ENCODE results near the gene AGAP1. TPM values are rescaled to one million over a fixed set of nuclear protein-coding genes. Genes with fewer than 3 reads are reported as not detected.
"Not testable (repeated sequence)": the region's sequence is repeated elsewhere in the genome, so short reads cannot be mapped to it uniquely, and the experiment has no call there.

Gene AGAP1
- total RNA-seq, 1 donor from 2014 or later, result 44.0 TPM

- no peak overlapping the region for H3K4me3 Mint-ChIP-seq
- TF ChIP-seq CTCF (IDR thresholded peaks at IDR 0.05; ENCODE audit: unreplicated experiment), result no peak
- no peaks in the 10 kb centered on the region for H3K36me3 Mint-ChIP-seq
- no peak overlapping the region for H3K27ac Mint-ChIP-seq
- H3K27me3 Mint-ChIP-seq (ENCODE audit: low read depth), result no peaks in the 10 kb centered on the region
- no peak for DNase-seq (ENCODE audit: low spot score in 2 of 2, unreplicated experiment in 2 of 2)
- peaks cover 18% of the 10 kb centered on the region for H3K4me1 Mint-ChIP-seq
- H3K9me3 Mint-ChIP-seq, result no peaks in the 10 kb centered on the region
Observed at GRCh38 chr2:236086403-236086970, 592.6 kb downstream of the AGAP1 start.

GRCh38 chr2:236086971-236087465 lies 593.2 kb downstream of the AGAP1 start:
- H3K27me3 Mint-ChIP-seq (ENCODE audit: low read depth), result no peaks in the 10 kb centered on the region
- no peak overlapping the region for H3K4me3 Mint-ChIP-seq
- no peak for TF ChIP-seq CTCF (IDR thresholded peaks at IDR 0.05; ENCODE audit: unreplicated experiment)
- no peak for DNase-seq (ENCODE audit: low spot score in 2 of 2, unreplicated experiment in 2 of 2)
- H3K36me3 Mint-ChIP-seq, result no peaks in the 10 kb centered on the region
- H3K9me3 Mint-ChIP-seq, result no peaks in the 10 kb centered on the region
- H3K27ac Mint-ChIP-seq, result no peak overlapping the region
- H3K4me1 Mint-ChIP-seq, result peaks cover 15% of the 10 kb centered on the region

GRCh38 chr2:236088368-236089057 lies 594.7 kb downstream of the AGAP1 start:
- TF ChIP-seq CTCF (IDR thresholded peaks at IDR 0.05; ENCODE audit: unreplicated experiment), result no peak

GRCh38 chr2:236089271-236090026 lies 595.6 kb downstream of the AGAP1 start:
- Mint-ChIP-seq H3K27me3 (ENCODE audit: low read depth) (no peaks in the 10 kb centered on the region), H3K9me3 (no peaks in the 10 kb centered on the region), H3K27ac (no peak overlapping the region), H3K4me1 (peaks cover 12% of the 10 kb centered on the region), H3K4me3 (no peak overlapping the region), H3K36me3 (no peaks in the 10 kb centered on the region)
- DNase-seq (ENCODE audit: low spot score in 2 of 2, unreplicated experiment in 2 of 2), result no peak
- TF ChIP-seq CTCF (IDR thresholded peaks at IDR 0.05; ENCODE audit: unreplicated experiment), result no peak

More at GRCh38 chr2:236088368-236089057, 594.7 kb downstream of the AGAP1 start:
- no peak for DNase-seq (ENCODE audit: low spot score in 2 of 2, unreplicated experiment in 2 of 2)
- Mint-ChIP-seq H3K4me1 (peaks cover 14% of the 10 kb centered on the region), H3K27ac (no peak overlapping the region), H3K27me3 (ENCODE audit: low read depth) (no peaks in the 10 kb centered on the region), H3K9me3 (no peaks in the 10 kb centered on the region), H3K36me3 (no peaks in the 10 kb centered on the region), H3K4me3 (no peak overlapping the region)

- no peak for DNase-seq (ENCODE audit: low spot score in 2 of 2, unreplicated experiment in 2 of 2)
- Mint-ChIP-seq H3K9me3 (no peaks in the 10 kb centered on the region), H3K36me3 (no peaks in the 10 kb centered on the region), H3K4me1 (peaks cover 12% of the 10 kb centered on the region), H3K27ac (no peak overlapping the region), H3K4me3 (no peak overlapping the region), H3K27me3 (ENCODE audit: low read depth) (no peaks in the 10 kb centered on the region)
- no peak for TF ChIP-seq CTCF (IDR thresholded peaks at IDR 0.05; ENCODE audit: unreplicated experiment)
Observed at GRCh38 chr2:236090027-236090382, 596.2 kb downstream of the AGAP1 start.

- peaks cover 10% of the 10 kb centered on the region for H3K4me1 Mint-ChIP-seq
- H3K36me3 Mint-ChIP-seq, result not testable (repeated sequence)
Observed at GRCh38 chr2:236090826-236091225, 597.0 kb downstream of the AGAP1 start.

More at GRCh38 chr2:236090826-236091225, 597.0 kb downstream of the AGAP1 start:
- DNase-seq (ENCODE audit: low spot score in 2 of 2, unreplicated experiment in 2 of 2); H3K27ac Mint-ChIP-seq; H3K4me3 Mint-ChIP-seq; H3K9me3 Mint-ChIP-seq; H3K27me3 Mint-ChIP-seq (ENCODE audit: low read depth): not testable (repeated sequence)

All from mesothelial cell of epicardium (in vitro differentiated cells).